HG02885 (cell line): ENCODE data around the gene LIX1.
"Not testable (repeated sequence)": the region's sequence is repeated elsewhere in the genome, so short reads cannot be mapped to it uniquely, and the experiment has no call there.

ENCODE experiments used
- ATAC-seq: cut with Tn5 transposase; IDR thresholded peaks from one replicate; pipeline ENCODE4 v1.9.1; 2021; ENCODE audit warnings: mild to moderate bottlenecking; ENCODE audit not compliant: unreplicated experiment, poor library complexity

LIX1 gene

DNA sequence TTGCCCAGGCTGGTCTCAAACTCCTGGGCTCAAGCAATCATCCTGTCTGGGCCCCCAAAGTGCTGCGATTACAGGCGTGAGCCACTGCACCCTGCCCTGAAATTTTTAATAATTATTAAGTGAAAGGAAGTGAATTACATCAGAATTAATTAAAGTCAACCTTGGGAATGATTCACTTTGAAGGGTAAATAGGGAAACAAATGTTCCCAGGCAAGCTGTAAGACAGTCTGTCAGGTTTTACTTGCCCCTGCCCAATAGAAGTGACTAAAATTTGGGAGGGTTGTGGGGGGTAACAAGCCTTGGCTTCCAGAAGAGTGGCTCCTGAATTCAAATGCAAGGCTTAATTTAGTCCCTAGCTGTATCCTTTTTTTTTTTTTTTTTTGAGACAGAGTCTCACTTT, 1.3 kb upstream of the LIX1 start:
- no peak for ATAC-seq

DNA sequence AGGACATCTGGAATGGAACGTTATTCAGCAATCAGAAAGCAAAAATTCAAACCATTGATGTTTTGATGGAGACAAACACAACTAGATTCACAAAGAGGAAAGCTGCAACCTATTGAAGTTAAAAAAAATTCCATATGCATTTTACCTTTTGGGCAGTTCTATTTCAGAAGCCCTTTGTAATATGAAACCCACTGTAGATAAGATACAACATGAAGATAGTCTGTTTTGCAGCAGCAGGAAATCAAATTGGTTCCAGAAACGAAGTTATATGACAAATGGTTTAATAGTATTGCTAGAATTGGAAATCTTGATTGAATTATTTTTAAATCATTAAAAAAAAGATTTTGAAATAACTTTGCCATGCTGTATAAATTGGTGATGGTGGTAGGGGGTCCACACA, 872 bp downstream of the LIX1 start:
- ATAC-seq = no peak

DNA sequence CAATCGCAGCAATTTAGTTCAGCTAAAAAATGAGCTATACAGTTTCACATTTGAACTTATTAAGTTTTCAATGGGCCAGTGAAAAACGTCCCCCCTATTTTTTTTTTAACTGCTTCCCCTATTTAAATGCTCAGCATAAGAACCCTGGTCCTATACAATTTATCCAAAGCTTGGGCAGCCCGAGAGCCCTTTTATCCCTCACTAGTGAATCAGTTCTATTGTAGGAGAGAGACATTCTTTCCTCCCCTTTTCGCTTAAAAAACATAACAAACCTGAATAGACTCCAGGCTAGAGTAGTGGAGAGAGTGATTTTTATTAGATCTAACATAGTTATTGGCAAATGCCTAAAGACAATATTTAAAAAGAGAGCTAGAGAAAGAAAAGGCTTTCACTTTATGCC, 1.4 kb downstream of the LIX1 start:
- no peak for ATAC-seq

DNA sequence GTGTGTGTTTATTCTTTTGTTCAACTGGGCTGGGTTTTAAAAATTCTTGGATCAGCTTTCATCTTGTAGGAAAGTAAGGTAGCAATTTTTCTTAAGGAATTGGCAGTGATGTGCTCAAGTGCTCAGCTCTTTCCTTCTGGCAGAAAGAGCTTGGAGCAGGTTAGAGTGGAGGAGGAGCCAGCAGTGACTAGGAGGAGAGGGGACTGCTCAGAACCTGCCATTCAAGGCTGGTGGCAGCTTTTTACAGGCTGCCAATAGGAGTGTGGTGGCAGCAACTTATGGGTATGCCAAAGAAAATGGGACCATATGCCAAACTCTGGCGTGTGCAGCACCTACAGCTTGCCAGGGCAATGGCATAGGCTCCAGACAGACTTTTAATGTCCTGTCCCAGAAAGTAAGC, 2.2 kb downstream of the LIX1 start:
- not testable (repeated sequence) for ATAC-seq

DNA sequence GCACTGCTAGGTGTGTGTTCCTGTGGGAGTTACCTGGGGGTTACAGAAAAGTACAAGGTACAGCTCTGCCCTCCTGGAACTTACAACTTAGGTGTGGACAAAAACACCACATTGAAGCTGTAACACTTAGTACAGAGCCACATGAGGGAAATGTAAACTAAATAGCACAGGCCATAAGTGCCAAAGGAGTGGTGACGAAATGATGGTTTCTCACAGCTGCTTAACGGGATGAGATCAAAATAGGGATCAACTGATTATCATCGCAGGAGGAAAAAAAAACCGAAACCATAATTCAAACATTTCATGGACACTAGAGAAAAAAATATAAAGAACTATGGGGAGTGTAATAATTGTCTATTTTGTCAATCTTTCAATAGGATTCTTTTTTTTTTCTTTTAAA, 5.9 kb downstream of the LIX1 start:
- ATAC-seq = no peak

DNA sequence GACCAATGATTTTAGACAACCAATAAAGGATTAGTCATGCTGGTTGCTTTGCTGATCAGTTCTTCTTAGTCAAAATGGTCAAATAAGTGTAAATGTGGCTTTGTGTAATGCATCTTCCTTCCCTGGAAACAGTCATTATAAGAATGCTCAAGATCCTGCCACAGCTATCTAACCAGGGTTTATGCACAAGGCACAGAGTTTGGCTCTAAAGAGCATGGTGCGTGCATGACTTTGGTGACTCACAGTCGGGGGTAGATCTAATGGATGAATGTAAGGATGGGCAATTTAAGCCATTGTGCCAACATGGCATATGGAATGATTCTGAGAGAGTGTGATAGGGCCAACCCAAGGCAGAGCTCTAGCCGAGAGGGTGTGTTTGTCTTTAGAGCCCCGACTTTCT, 6.5 kb downstream of the LIX1 start:
- no peak for ATAC-seq

DNA sequence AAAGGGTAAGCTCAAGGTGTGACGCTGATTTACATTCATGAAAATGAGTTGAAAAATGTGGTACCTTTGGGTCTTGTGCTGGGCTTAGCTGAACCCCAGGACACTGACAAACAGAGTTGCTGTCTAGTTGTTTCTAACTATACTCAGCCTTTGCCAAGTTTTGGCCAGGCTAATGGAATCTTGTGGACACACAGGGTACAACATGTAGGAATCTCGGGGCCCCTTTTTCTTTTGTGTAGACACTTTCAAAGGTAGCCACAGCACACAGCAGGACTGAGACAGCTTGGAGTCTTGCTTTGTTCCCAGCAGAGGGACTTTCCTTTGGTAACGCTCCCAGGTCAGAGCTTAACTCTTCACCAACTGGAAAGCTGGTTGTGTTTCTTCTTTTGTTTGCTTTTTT, 7.8 kb downstream of the LIX1 start:
- ATAC-seq = no peak

DNA sequence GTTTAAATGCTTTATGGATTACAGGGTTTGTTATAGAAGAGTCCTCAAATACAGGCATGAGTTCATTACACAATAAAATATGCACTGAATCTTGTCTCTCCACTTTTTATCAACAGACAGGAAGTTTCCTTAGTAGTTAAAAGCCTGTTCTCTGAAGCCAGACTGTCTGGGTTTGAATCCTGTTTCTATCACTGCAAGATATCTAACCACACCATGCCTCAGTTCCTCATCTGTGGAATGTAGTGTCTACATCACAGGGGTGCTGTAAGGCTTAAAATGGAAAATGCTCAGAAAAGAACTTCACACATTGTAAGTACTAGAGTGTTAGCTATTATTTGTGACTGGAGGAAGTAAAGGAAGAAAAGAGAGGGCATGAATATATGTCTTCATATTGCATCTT, 9.3 kb downstream of the LIX1 start:
- no peak for ATAC-seq

DNA sequence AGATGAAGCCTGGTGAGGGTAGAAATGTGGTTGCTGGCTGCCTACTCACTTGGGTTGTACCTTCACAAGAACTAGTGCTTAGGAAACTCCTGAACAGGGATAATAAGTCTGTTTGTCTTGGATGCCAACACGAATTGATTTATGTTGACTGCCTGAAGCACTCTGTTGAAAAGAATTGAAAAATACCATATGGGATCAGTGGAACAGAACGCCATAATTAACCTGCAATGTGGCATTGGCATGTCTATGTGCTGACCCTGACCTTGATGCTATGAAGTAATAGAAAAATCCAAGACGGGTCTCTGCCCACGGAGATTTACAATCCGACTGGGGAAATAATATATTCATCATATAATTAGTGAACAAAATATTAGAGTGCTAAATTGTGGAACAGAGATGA, 10.5 kb downstream of the LIX1 start:
- ATAC-seq = no peak

DNA sequence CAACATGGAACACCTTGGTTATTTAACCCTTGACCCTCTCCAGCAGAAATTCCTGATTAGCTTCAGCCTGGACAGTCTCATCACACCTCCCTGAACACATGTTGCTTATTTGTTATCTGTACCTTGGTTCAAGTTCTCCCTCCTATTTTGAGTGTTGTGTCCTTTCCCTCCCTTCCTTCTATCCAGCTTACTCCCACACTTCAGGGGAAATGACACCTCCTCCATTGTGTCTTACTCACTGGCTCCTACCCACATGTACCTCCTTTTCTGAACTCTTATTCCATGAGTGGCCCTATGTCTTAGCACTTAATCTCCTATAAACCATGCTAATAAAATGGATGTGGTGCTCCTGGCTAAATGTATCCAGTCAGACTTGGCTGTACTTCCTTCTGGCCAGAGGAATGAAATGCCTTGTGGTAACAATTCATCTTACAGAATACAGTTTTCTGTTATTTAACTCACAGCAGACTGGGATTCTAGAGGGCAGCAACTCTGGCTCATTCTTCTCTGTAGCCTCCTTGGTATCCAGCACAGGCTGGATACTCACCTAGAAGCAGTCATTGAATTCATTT, 11.2 kb downstream of the LIX1 start:
- no peak for ATAC-seq

DNA sequence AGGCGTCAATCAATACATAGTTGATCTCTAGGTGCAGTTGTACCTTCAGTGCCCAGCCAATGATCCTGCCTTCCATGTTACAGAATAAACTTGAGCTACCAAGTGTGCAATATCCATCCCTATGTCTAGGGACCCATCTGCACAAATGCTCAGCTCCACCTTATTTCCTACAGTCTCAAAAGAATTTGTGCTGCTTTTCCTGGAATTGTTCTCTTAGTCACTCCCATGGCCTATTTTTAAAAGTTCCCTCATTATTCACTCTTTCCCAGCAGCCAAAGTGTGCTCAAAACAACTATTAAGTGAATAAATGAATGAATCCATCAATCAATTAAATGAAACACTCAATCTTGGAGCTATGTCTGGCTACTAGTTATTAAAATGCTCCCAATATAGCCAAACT, 14.7 kb downstream of the LIX1 start:
- ATAC-seq = no peak

DNA sequence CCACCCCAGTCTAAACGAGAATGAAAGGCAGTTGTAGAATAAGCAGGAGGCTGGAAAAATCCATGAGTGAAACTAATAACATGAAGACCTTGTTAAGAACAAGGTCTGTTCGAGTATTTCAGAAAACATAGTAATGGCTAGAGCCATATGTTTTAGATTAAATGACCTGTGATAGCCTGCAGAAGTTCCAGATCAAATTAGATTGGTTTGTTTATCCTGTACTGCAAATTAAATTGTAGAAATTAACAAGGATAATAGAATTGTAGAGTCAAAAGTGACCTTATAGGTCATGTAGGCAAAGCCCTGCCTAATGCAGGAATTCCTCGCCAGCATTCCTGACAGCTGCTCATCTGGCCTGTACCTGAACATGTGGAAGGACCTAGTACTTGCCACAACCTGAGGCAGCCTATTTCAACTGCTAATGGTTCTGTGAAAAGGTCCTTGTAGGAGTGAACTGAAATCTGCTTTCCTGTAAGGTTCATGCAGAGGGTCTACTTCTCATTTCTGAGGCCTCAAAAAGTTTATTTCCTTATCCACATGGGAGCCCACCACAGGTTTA, 17.2 kb downstream of the LIX1 start:
- ATAC-seq = no peak

DNA sequence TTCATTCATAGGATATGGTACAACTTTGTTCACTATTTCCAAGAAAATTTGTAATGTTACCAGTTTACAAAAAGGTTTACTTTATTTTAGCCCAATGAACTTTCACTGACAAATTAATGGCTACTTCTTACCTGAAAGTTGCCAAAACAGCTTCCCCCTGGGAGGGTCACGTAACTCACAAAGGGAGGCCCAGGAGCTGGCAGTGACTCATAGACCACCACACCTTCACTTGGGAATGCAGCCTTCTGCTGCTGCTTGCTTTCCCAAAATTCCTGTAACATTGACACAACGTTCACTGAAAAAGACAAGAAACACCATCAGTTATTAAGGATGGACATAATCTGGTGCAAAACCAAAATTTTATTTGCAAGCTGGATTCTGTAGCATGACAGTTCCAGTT, 18.1 kb downstream of the LIX1 start:
- ATAC-seq = no peak

DNA sequence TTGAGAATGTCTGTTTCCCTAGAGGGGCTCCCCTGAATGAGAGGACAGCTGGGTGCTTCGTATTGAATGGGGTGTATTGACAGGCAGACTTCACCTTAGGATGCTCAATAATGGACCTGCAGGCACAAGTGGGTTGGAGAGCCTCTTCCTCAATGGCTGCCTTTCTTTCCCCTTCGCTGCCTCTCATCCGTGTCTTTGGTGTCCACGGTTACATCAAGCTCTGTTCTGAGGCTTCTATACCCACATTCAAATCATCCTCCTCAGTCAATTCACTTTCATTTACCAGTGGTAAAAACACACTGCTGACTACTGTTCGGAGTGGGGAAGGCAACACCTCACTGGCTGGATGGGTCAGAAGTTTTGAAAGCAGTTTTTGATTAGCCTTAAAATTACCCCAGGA, 20.6 kb downstream of the LIX1 start:
- peak; percentile 59 for ATAC-seq

DNA sequence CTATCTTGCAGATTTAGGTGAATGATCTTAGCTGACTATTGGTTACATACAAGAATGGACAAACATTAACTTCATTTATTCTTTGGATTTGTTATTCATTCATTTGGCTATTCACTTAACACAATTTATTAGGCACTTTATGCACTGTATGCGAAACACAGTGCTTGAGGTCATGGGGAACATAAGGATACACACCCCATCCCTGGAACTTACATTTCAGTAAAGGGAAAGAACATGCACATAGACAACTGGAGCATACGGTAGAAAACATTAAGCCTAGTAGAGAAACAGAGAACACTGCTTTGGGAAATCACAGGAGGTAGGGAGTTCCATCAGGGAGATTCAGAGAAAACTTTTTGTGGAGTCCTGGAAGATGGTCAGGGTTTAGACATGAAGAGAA, 22.2 kb downstream of the LIX1 start:
- no peak for ATAC-seq

DNA sequence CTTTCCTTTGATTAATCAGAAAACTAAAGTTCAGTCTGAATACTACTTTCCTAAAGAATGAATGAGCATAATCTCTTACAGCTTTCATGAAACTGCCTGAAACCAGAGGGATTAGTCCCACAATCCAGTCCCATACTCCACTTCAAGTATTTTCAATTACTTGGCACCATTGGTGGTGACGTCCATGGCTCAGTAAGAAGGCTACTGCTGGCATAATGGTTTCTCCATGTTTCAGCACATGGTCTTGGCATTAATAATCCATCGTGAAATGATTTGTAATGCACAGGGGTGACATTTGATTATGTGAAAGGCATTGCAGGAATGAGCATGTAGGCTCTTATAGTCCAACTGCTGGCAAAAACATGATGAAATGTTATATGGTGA, 23.4 kb downstream of the LIX1 start:
- peak; percentile 15 for ATAC-seq

DNA sequence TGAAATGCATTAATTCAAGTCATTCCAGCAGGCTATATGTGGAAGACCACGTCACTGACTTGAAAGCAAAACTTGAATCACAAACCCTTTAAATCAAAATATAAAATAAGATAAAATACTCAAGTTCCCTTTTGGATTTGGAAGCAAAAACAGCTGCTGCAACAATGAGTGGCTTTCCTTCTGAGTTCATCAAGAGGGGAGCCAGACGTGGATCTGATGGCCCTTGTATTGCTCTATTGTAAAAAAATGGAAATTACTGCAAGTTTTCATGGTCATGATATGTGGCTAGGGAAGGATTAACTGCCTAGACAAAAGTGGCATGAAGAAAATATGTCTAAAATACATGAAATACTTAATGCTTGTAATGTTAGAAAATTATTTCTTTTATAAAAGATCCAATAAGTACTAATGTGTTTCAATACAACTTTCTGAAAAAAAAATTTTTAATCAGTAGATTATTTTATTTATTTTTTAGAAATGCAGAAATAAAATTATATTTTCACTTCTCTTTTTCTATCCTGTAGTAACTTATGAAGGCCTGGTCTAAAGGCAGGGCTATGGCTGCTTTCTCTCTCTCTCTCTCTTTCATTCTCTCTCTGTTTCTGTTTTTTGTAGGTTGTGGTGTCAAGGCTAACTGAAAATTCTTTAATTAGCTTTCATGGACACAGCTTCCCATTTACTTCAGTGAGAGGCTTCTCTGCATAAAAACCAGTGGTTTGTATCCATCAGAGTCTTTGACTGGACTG, 24.0 kb downstream of the LIX1 start:
- peak; percentile 71 for ATAC-seq

DNA sequence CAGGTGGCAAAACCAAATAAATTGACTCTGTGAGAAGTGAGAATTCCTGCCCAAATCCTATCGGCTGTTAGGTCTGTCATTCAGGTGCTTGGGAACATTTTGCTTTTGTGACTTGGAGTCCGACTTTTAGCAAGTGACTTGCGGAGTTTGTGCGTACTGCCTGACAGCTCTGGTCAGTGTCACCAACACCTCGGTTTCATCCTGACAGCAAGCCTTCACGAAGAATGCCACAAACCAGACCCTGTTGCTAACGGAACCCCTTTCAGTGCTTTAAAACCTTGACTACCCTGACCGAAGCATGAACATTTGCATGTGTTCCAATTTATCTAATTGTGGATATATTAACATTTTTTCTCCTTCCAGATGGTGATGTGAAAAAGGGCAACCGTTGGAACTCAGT, 26.5 kb downstream of the LIX1 start:
- no peak for ATAC-seq

DNA sequence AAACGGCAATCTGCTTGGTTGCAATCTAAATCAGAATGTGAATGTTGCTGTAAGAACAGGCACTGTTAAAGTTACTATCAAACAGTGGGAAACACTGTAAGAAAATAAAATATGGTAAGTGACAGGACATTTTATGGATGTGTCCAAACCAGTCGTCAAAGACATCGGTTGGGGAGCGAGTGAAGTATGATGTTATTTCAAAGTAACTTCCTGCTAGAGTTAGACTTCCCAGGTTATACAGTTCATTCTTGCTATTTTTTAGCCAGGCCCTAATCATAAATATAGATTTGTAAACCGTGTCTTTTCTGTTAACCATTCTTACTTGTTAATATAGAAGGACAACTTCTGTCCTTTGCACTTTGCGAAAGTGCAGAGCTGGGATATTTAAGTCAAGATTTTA, 30.2 kb downstream of the LIX1 start:
- ATAC-seq = no peak

DNA sequence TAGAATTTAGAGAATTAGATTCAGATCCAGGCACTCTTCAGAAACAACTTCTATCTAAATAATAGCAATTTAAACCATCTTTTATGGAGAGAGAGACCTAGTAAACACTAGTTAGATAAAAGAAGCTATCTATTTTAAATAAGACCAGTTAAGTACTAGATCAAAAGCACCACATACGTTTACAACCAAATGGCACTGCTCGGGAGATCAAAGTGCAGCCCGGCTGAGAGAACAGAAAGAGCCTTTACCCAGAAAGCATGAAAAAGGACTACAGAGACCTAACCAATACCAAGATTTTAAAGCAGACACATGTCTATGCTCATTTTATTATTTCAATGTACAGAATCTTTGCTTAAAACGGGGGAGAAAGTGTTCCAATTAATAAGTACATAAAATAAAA, 30.8 kb downstream of the LIX1 start:
- ATAC-seq = no peak

DNA sequence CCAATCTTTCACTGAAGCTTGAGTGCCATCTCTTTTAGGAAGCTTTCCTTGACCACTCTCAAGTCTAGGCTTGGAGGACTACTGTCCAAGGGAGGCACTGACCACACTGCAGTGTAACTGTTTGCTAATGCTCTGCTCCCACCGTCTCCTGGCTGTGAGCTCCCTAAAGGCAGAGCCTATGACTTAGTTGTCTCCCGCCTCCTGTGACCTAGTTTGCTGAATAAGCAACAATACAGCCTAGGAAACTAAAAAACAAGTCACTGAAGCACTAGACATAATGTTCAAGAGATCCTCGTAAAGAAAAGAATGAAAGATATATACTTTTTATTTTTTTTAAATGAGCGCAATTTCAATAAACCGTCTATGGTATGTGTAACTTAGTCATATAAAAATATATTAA, 31.4 kb downstream of the LIX1 start:
- no peak for ATAC-seq

DNA sequence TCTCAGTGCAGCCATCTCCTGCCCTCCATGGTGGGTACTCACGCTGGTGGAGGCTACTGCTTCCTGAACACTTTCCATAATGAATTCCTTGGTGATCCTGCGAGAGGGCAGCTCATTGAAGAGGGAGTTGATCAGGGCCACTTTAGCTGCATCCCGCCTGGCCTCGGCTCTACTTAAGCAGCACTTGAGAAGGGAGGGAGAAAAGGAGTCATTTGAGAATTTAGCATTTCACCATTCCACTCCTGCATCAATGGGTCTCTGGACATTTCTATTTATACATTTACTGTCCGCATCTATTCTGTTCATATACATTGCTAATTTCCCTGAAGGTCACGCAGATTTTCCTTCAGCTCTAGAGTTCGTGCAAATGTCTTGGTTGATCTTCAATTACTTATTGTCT, 35.1 kb downstream of the LIX1 start:
- ATAC-seq = no peak
